WTC11 (cell line): Measurements from ENCODE around the gene NRXN2.

ENCODE experiments used
- CTCF ChIP-seq: fragments of 200-600 bp; IDR thresholded peaks from 2 replicates; pipeline ENCODE4 v1.8.0; 2022; ENCODE audit warnings: antibody characterized with exemption
- JUN ChIP-seq: sonication (generic); formaldehyde crosslinking; IDR thresholded peaks from 2 replicates; pipeline ENCODE4 v1.8.0; 2023; ENCODE audit warnings: mild to moderate bottlenecking, missing genetic modification reagents
- SMAD3 ChIP-seq: sonication (generic); formaldehyde crosslinking; IDR thresholded peaks from 2 replicates; pipeline ENCODE4 v1.8.0; 2022; ENCODE audit warnings: missing genetic modification reagents, mild to moderate bottlenecking, borderline replicate concordance
- USF2 ChIP-seq: sonication (generic); formaldehyde crosslinking; IDR thresholded peaks from 2 replicates; pipeline ENCODE4 v1.8.1; 2023; ENCODE audit warnings: mild to moderate bottlenecking, missing genetic modification reagents, moderate library complexity
- ZNF232 ChIP-seq: sonication (generic); formaldehyde crosslinking; IDR thresholded peaks from 2 replicates; pipeline ENCODE4 v1.8.0; 2022; ENCODE audit warnings: mild to moderate bottlenecking, missing genetic modification reagents
- ZNF263 ChIP-seq: sonication (generic); formaldehyde crosslinking; IDR thresholded peaks from 2 replicates; pipeline ENCODE4 v1.8.1; 2022; ENCODE audit warnings: low read depth, mild to moderate bottlenecking, moderate library complexity, missing genetic modification reagents

DNA sequence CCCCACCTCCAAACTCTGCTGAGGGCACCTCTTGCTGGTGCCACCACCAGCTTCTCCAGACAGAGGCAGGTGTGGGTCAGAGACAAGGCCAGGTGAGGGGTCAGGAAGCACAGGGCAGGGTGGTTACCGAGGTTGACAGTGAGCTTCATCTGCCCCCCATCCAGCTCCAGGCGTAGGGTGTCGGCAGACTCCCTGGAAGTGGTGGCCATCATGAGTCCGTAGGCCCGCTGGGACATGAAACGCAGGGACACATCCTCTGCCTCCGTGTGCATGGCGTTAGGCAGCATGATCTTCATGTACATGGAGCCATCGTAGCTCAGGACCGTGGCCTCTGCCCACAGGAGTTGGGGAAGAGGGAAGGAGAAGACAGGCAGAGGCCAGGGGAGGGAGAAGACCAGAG lies 62.8 kb downstream of the NRXN2 start:
- TF ChIP-seq ZNF263 (CRISPR knock-in tag) (no peak), CTCF (no peak), SMAD3 (CRISPR knock-in tag) (no peak), USF2 (CRISPR knock-in tag) (no peak), ZNF232 (CRISPR knock-in tag) (no peak), JUN (CRISPR knock-in tag) (no peak)
